BLaER1 (cell line): ENCODE results near the gene MRPL10.
A peak's percentile ranks its signal among the peaks of the same experiment; 100 is the strongest.

Experiments used
- H3K27ac ChIP-seq: shearing (Covaris generic); formaldehyde crosslinking; 2 replicates; pipeline ENCODE4 v1.8.1; 2022
- H3K27me3 ChIP-seq: shearing (Covaris generic); formaldehyde crosslinking; 2 replicates; pipeline ENCODE4 v1.8.1; 2022
- H3K36me3 ChIP-seq: shearing (Covaris generic); formaldehyde crosslinking; 2 replicates; pipeline ENCODE4 v1.8.1; 2022
- H3K4me1 ChIP-seq: shearing (Covaris generic); formaldehyde crosslinking; 2 replicates; pipeline ENCODE4 v1.8.1; 2022
- H3K4me2 ChIP-seq: shearing (Covaris generic); formaldehyde crosslinking; 2 replicates; pipeline ENCODE4 v1.8.1; 2022
- H3K4me3 ChIP-seq: shearing (Covaris generic); formaldehyde crosslinking; 2 replicates; pipeline ENCODE4 v1.8.1; 2022
- H3K9ac ChIP-seq: shearing (Covaris generic); formaldehyde crosslinking; 2 replicates; pipeline ENCODE4 v1.8.1; 2022
- H3K9me3 ChIP-seq: shearing (Covaris generic); formaldehyde crosslinking; 2 replicates; pipeline ENCODE4 v1.8.1; 2022
- H4K20me1 ChIP-seq: shearing (Covaris generic); formaldehyde crosslinking; 2 replicates; pipeline ENCODE4 v1.8.1; 2022
- Cebpa-rat ChIP-seq: shearing (Covaris generic); IDR thresholded peaks from 2 replicates; pipeline ENCODE4 v1.8.1; 2022

Gene MRPL10

DNA sequence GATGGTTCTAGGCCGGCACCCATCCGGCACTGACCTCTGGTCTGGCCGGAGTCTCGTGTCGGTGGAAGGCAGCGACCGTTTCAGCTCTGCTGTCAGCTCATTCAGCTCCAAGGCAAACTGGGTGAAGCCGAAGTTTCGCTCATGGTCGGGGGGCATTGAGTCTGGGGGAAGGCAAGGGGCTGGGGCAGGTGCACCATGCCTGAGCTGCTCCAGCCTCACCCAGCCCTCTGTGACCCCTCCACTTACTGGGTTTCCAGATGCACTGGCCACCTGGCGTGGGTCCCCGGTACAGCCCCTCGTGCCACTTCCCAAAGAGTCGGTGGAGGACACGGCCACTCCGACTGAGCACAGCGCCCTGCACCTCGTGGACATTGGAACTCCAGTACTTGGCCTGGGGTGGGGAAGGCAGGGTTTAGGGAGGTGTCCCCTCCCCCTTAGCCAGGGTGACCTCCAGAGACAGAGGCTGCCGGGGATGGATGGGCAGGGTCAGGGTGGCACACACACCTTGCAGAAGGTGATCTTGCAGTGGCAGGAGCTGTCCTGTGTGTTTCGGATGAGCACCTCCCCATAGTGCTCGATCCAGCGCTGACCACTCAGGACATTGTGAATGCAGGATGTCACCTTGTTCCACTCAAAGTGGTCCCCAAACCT, 22.4 kb downstream of the MRPL10 start:
- no peak overlapping the region for H3K4me3 ChIP-seq
- H4K20me1 ChIP-seq: peaks cover 14% of the 10 kb centered on the region; the same call in 1 of the 2 replicates
- H3K4me2 ChIP-seq: no peak overlapping the region
- peaks cover 35% of the 10 kb centered on the region for H3K4me1 ChIP-seq
- no peaks in the 10 kb centered on the region for H3K9me3 ChIP-seq
- H3K36me3 ChIP-seq: peaks cover 75% of the 10 kb centered on the region
- no peak overlapping the region for H3K27ac ChIP-seq
- H3K9ac ChIP-seq: no peak overlapping the region
- no peaks in the 10 kb centered on the region for H3K27me3 ChIP-seq
- TF ChIP-seq Cebpa-rat: no peak

DNA sequence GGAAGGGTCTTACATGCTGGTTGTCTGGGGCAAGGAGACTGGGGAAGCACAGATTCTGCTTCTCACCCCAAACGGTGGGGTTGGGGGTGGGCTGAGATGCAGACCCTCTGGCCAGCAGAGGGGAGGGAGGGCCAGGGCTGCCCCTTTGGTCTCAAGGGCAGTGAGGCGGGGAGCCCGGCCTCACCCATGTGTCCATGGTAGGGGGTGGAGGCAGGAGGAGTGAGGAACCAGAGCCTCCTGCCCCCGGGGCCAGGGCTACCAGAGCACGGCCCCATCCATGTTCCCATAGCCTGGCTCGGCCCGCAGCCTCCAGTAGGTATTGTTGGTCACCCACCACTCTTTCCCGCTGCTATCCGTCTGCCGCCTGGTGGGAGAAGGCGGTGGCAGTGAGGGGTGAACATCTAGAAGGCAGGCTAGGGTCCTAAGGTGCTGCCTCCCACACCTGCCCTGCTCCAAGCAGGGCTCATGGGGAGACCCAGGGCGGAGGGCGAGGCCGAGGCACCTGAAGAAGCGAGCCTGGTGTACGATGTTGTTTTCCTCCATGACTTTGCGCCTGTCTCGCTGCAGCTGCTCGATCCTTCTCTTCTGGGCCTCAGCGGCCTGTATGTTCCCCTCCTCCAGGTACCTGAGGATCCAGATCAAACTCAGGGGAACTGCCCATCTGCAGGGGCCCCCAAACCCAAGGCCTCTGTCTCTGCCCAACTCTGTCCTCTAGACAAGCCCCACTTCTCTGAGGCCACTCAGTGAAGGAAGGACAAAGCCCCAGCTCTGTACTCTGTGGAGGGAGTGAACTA, 23.1 kb downstream of the MRPL10 start:
- no peaks in the 10 kb centered on the region for H3K27me3 ChIP-seq
- TF ChIP-seq Cebpa-rat: no peak
- no peak overlapping the region for H3K4me2 ChIP-seq
- H3K9ac ChIP-seq: no peak overlapping the region
- H4K20me1 ChIP-seq: peaks cover 14% of the 10 kb centered on the region; the same call in 1 of the 2 replicates
- H3K36me3 ChIP-seq: peaks cover 68% of the 10 kb centered on the region
- no peak overlapping the region for H3K4me3 ChIP-seq
- H3K9me3 ChIP-seq: no peaks in the 10 kb centered on the region
- H3K27ac ChIP-seq: no peak overlapping the region
- peaks cover 42% of the 10 kb centered on the region for H3K4me1 ChIP-seq

DNA sequence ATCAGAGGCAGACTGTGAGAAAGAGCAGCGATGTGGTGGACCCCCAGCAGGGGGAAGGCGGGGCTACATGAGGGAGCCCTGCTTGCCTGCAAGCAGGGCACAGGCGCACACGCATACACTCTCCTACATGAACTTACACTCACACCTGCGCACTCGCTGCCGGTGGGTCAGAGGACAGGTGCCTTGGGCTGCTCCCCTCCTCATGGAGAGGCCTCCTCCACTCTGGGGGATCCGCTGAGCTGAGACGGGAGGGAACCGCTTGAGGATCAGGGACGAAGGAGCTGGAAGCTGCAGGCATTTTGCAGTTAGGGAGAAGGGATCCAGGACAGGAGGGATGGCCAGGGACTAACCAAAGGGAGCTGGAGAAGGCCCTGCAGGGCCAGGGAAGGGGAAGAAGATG, 23.9 kb downstream of the MRPL10 start:
- Histone ChIP-seq H3K9ac (no peak overlapping the region), H3K4me2 (no peak overlapping the region), H3K27ac (no peak overlapping the region), H3K27me3 (no peaks in the 10 kb centered on the region), H3K4me1 (peaks cover 51% of the 10 kb centered on the region), H4K20me1 (peaks cover 11% of the 10 kb centered on the region; the same call in 1 of the 2 replicates), H3K4me3 (no peak overlapping the region), H3K9me3 (no peaks in the 10 kb centered on the region), H3K36me3 (peaks cover 60% of the 10 kb centered on the region)
- TF ChIP-seq Cebpa-rat: no peak

DNA sequence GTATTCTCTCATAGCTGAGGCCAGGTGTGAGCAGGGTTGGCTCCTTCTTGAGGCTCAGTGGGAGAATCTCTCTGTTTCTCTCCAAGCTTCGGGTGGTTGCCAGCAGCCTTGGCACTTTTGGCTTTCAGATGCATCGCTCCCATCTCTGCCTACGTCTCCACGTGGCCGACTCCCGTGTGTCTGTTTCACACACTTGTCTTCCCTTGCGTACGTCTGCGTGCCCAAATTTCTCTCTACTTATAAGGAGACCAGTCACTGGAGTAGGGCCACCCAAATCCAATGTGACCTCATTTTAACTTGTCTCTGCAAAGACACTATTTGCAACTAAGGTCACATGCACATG, 24.5 kb downstream of the MRPL10 start:
- Histone ChIP-seq H3K9me3 (no peaks in the 10 kb centered on the region), H3K27me3 (no peaks in the 10 kb centered on the region), H3K4me3 (no peak overlapping the region), H3K4me2 (peak overlapping the region; percentile 81; the same call in 1 of the 2 replicates), H3K9ac (no peak overlapping the region), H3K36me3 (peaks cover 54% of the 10 kb centered on the region), H4K20me1 (0 out of 2 replicates have a peak, but pooled peaks cover 7% of the 10 kb centered on the region), H3K27ac (peak overlapping the region; percentile 69; the same call in 1 of the 2 replicates), H3K4me1 (peaks cover 56% of the 10 kb centered on the region)
- no peak for TF ChIP-seq Cebpa-rat

DNA sequence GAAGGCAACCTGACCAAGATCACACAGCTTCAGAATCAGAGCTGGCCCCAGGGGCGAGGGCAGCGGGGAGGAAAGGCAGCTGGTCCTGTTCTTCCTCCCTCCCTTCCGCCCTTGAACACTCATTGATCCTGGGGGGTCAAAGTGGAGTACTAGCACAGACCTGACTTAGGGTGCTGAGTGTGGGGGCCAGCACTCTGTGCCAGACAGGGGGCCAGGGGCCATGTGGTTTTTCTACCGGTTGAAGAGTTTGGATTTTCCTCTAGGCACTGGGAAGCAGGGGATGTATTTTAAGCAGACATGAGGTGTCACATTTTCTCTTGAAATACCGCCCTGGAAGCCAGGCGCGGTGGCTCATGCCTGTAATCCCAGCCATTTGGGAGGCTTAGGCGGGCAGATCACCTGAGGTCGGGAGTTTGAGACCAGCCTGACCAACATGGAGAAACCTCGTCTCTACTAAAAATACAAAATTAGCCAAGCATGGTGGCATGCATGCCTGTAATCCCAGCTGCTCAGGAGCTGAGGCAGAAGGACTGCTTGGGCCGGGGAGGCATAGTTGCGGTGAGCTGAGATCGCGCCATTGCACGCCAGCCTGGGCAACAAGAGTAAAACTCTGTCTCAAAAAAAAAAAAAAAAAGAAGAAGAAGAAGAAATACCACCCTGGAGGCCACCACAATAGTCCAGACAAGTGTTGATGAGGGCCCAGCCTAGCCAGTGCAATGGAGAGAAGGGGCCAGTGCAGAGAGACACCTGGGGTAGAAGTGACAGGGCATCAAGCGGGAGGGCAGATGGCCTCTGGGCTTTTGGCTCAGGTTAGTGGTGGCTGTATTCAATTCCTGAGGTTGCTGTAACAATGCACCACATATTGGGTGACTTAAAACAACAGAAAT, 25.1 kb downstream of the MRPL10 start:
- Histone ChIP-seq H3K4me2 (peak overlapping the region; percentile 81), H4K20me1 (0 out of 2 replicates have a peak, but pooled peaks cover 7% of the 10 kb centered on the region), H3K27ac (peak overlapping the region; percentile 69), H3K9me3 (no peaks in the 10 kb centered on the region), H3K27me3 (no peaks in the 10 kb centered on the region), H3K4me1 (peaks cover 56% of the 10 kb centered on the region), H3K36me3 (peaks cover 48% of the 10 kb centered on the region), H3K4me3 (0 out of 2 replicates have a peak overlapping the region, but pooled peaks have one; percentile 12), H3K9ac (peak overlapping the region; percentile 57; the same call in 1 of the 2 replicates)
- TF ChIP-seq Cebpa-rat: no peak

DNA sequence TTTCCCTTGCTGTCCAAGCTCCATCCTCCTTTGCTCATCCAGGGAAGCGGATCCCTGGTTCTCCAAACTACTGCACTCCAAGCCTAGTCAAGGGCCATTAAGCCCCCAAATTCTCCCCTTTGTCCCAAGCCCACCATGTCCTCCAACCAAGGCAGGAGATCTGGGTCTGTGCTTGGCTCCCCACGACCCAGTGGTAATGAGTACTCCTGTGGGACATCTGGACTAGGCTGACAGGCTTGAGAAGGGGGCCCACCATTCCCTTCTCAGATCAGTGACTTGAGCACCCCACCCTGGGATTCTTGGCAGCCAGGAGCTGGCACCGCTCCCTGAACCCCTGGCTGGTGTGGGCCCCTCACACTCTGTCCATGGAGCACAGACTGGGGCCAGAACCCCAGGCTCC, 26.9 kb downstream of the MRPL10 start:
- no peaks in the 10 kb centered on the region for H3K27me3 ChIP-seq
- peaks cover 31% of the 10 kb centered on the region for H3K36me3 ChIP-seq
- H3K4me3 ChIP-seq: no peak overlapping the region
- no peak for TF ChIP-seq Cebpa-rat
- peak overlapping the region; percentile 81 for H3K4me2 ChIP-seq
- no peak overlapping the region for H3K9ac ChIP-seq
- no peaks in the 10 kb centered on the region for H3K9me3 ChIP-seq
- H4K20me1 ChIP-seq: no peaks in the 10 kb centered on the region
- peaks cover 56% of the 10 kb centered on the region for H3K4me1 ChIP-seq
- H3K27ac ChIP-seq: peak overlapping the region; percentile 46; the same call in 1 of the 2 replicates

DNA sequence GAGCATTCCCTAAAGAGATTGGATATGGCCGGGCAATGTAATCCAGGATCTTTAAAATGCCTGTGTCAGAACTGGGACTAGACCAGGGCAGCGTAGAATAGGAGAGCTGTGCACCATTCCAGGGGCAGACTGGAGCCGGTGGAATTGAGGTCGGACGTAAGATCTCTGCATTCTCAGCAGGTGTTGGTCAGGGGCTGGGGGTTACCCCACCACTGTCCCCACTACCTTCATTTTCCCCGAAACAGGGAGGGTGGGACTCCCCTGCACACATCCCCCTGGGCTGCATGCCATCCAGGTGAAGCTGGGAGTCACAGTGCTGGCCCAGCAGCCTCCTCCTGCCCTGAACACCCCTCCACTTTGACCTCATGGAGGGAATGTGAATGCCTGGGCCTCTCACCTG, 27.6 kb downstream of the MRPL10 start:
- Histone ChIP-seq H3K36me3 (peaks cover 24% of the 10 kb centered on the region), H3K9ac (no peak overlapping the region), H3K4me3 (no peak overlapping the region), H3K4me2 (no peak overlapping the region), H3K9me3 (no peaks in the 10 kb centered on the region), H3K27ac (0 out of 2 replicates have a peak overlapping the region, but pooled peaks have one; percentile 46), H4K20me1 (no peaks in the 10 kb centered on the region), H3K4me1 (peaks cover 56% of the 10 kb centered on the region), H3K27me3 (no peaks in the 10 kb centered on the region)
- no peak for TF ChIP-seq Cebpa-rat

DNA sequence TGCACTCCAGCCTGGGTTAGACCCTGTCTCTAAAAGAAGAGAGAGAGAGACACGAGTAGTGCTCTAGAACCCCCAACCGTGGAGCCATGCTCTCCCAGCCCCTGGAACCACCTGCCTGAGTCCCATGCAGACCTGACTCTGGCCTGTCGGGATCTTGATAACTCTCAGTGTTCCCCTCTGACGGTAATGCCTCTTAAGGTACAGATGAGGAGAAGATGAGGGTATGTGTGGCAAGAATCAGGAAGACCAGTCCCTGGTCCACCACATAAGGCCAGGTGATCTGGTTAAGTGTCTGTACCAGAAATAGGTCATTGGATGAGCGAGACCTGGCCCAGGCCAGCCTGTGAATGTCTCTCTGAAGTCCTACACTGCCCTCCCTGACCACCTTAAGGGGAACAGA, 28.1 kb downstream of the MRPL10 start:
- H4K20me1 ChIP-seq: no peaks in the 10 kb centered on the region
- no peak overlapping the region for H3K9ac ChIP-seq
- H3K4me1 ChIP-seq: peaks cover 56% of the 10 kb centered on the region
- no peak overlapping the region for H3K4me2 ChIP-seq
- H3K4me3 ChIP-seq: no peak overlapping the region
- TF ChIP-seq Cebpa-rat: no peak
- peaks cover 19% of the 10 kb centered on the region for H3K36me3 ChIP-seq
- no peaks in the 10 kb centered on the region for H3K27me3 ChIP-seq
- no peaks in the 10 kb centered on the region for H3K9me3 ChIP-seq
- no peak overlapping the region for H3K27ac ChIP-seq

DNA sequence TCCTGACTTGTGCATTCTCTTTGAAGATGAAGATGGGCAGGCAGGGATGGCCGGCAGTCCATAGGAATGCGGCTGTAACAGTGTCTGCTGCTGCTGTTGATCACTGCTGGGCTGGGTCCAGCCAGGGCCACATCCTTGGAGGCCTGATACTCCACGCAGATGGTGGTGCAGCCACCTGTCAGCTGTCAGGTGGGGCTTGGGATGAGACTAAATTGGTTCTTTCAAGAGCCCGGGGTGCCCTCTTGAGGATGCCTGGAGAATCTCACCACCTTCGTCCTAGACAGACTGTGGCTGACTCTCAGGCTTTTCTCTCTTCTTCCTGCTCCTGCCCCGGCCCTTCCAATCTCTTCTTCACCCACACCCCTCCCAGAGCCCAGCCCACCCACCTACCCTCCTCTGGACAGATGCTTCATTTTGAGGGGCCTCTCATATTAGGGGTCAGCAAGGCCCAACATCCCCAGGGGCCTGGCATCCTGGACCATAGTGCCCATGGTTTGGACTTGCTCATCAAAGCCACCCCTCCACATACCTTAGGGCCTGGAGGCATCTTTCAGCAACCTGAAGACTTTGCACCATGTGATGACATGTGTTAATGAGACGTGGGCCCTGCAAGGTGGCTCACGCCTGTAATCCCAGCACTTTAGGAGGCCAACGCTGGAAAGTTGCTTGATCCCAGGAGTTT, 28.9 kb downstream of the MRPL10 start:
- H3K27me3 ChIP-seq: no peaks in the 10 kb centered on the region
- H3K4me3 ChIP-seq: no peak overlapping the region
- H4K20me1 ChIP-seq: no peaks in the 10 kb centered on the region
- peak overlapping the region; percentile 36; the same call in 1 of the 2 replicates for H3K4me2 ChIP-seq
- no peaks in the 10 kb centered on the region for H3K9me3 ChIP-seq
- H3K4me1 ChIP-seq: peaks cover 56% of the 10 kb centered on the region
- no peak overlapping the region for H3K9ac ChIP-seq
- peaks cover 11% of the 10 kb centered on the region for H3K36me3 ChIP-seq
- no peak overlapping the region for H3K27ac ChIP-seq
- no peak for TF ChIP-seq Cebpa-rat
